ENCODE results near the gene BANK1. TPM values are rescaled to one million over a fixed set of nuclear protein-coding genes. Genes with fewer than 3 reads are reported as not detected.

The BANK1 gene
- total RNA-seq, 1 donor from 2014 or later: not detected

- Mint-ChIP-seq H3K4me3 (no peak overlapping the region), H3K27ac (no peak overlapping the region), H3K9me3 (no peaks in the 10 kb centered on the region), H3K4me1 (no peaks in the 10 kb centered on the region), H3K36me3 (ENCODE audit: low read depth) (no peaks in the 10 kb centered on the region), H3K27me3 (no peaks in the 10 kb centered on the region)
- DNase-seq: no peak
- intact Hi-C loops (cut with micrococcal nuclease): no loop called here
These were observed 270.6 kb downstream of the BANK1 start for GRCh38 chr4:102061133-102061532.

GRCh38 chr4:102064747-102065442 is 274.4 kb downstream of the BANK1 start:
- Mint-ChIP-seq H3K27ac (no peak overlapping the region), H3K4me3 (no peak overlapping the region), H3K36me3 (ENCODE audit: low read depth) (no peaks in the 10 kb centered on the region), H3K9me3 (no peaks in the 10 kb centered on the region), H3K27me3 (no peaks in the 10 kb centered on the region), H3K4me1 (no peaks in the 10 kb centered on the region)
- intact Hi-C loops (cut with micrococcal nuclease): no loop called here
- no peak for DNase-seq

- no peak for DNase-seq
- Mint-ChIP-seq H3K36me3 (ENCODE audit: low read depth) (no peaks in the 10 kb centered on the region), H3K4me3 (no peak overlapping the region), H3K27ac (no peak overlapping the region), H3K4me1 (no peaks in the 10 kb centered on the region), H3K9me3 (no peaks in the 10 kb centered on the region), H3K27me3 (no peaks in the 10 kb centered on the region)
- intact Hi-C loops (cut with micrococcal nuclease): no loop called here
These were observed 286.1 kb downstream of the BANK1 start for GRCh38 chr4:102076622-102077021.

- intact Hi-C loops (cut with micrococcal nuclease): no loop called here
- DNase-seq: no peak
- H3K4me3 Mint-ChIP-seq: no peak overlapping the region
- H3K27me3 Mint-ChIP-seq: no peaks in the 10 kb centered on the region
- no peak overlapping the region for H3K27ac Mint-ChIP-seq
- no peaks in the 10 kb centered on the region for H3K9me3 Mint-ChIP-seq
- no peaks in the 10 kb centered on the region for H3K4me1 Mint-ChIP-seq
- no peaks in the 10 kb centered on the region for H3K36me3 Mint-ChIP-seq (ENCODE audit: low read depth)
These were observed 289.7 kb downstream of the BANK1 start for GRCh38 chr4:102080184-102080583.

- Mint-ChIP-seq H3K36me3 (ENCODE audit: low read depth) (no peaks in the 10 kb centered on the region), H3K4me1 (no peaks in the 10 kb centered on the region), H3K4me3 (no peak overlapping the region), H3K27ac (no peak overlapping the region), H3K27me3 (no peaks in the 10 kb centered on the region), H3K9me3 (no peaks in the 10 kb centered on the region)
- DNase-seq: no peak
- intact Hi-C loops (cut with micrococcal nuclease): no loop called here
These were observed 299.5 kb downstream of the BANK1 start for GRCh38 chr4:102089850-102090621.

GRCh38 chr4:102091656-102092055 is 301.1 kb downstream of the BANK1 start:
- H3K4me3 Mint-ChIP-seq: no peak overlapping the region
- H3K9me3 Mint-ChIP-seq: no peaks in the 10 kb centered on the region
- no peak overlapping the region for H3K27ac Mint-ChIP-seq
- H3K4me1 Mint-ChIP-seq: no peaks in the 10 kb centered on the region
- H3K27me3 Mint-ChIP-seq: no peaks in the 10 kb centered on the region
- DNase-seq: no peak
- H3K36me3 Mint-ChIP-seq (ENCODE audit: low read depth): no peaks in the 10 kb centered on the region
- intact Hi-C loops (cut with micrococcal nuclease): no loop called here

- Mint-ChIP-seq H3K4me1 (no peaks in the 10 kb centered on the region), H3K9me3 (no peaks in the 10 kb centered on the region), H3K27me3 (no peaks in the 10 kb centered on the region), H3K4me3 (no peak overlapping the region), H3K27ac (no peak overlapping the region), H3K36me3 (ENCODE audit: low read depth) (no peaks in the 10 kb centered on the region)
- intact Hi-C loops (cut with micrococcal nuclease): no loop called here
- DNase-seq: no peak
These were observed 304.0 kb downstream of the BANK1 start for GRCh38 chr4:102094481-102094880.

- Mint-ChIP-seq H3K4me3 (no peak overlapping the region), H3K36me3 (ENCODE audit: low read depth) (no peaks in the 10 kb centered on the region), H3K27ac (no peak overlapping the region), H3K4me1 (no peaks in the 10 kb centered on the region), H3K27me3 (no peaks in the 10 kb centered on the region), H3K9me3 (peaks cover 13% of the 10 kb centered on the region)
- no peak for DNase-seq
- intact Hi-C loops (cut with micrococcal nuclease): no loop called here
These were observed 312.8 kb downstream of the BANK1 start for GRCh38 chr4:102103368-102103767.

GRCh38 chr4:102104278-102104677 is 313.7 kb downstream of the BANK1 start:
- Mint-ChIP-seq H3K4me3 (no peak overlapping the region), H3K27me3 (no peaks in the 10 kb centered on the region), H3K27ac (no peak overlapping the region), H3K36me3 (ENCODE audit: low read depth) (no peaks in the 10 kb centered on the region), H3K4me1 (no peaks in the 10 kb centered on the region), H3K9me3 (peaks cover 14% of the 10 kb centered on the region)
- intact Hi-C loops (cut with micrococcal nuclease): no loop called here
- no peak for DNase-seq

GRCh38 chr4:102105983-102106382 is 315.5 kb downstream of the BANK1 start:
- peaks cover 2% of the 10 kb centered on the region for H3K27me3 Mint-ChIP-seq
- DNase-seq: no peak

GRCh38 chr4:102114118-102114630 is 323.6 kb downstream of the BANK1 start:
- Mint-ChIP-seq H3K27me3 (peaks cover 2% of the 10 kb centered on the region), H3K27ac (no peak overlapping the region), H3K9me3 (peaks cover 4% of the 10 kb centered on the region), H3K36me3 (ENCODE audit: low read depth) (no peaks in the 10 kb centered on the region), H3K4me3 (no peak overlapping the region), H3K4me1 (no peaks in the 10 kb centered on the region)
- intact Hi-C loops (cut with micrococcal nuclease): no loop called here
- DNase-seq: no peak

More at GRCh38 chr4:102105983-102106382, 315.5 kb downstream of the BANK1 start:
- H3K9me3 Mint-ChIP-seq: peaks cover 17% of the 10 kb centered on the region
- no peaks in the 10 kb centered on the region for H3K4me1 Mint-ChIP-seq
- no peaks in the 10 kb centered on the region for H3K36me3 Mint-ChIP-seq (ENCODE audit: low read depth)
- intact Hi-C loops (cut with micrococcal nuclease): no loop called here
- H3K27ac Mint-ChIP-seq: no peak overlapping the region
- no peak overlapping the region for H3K4me3 Mint-ChIP-seq

- no peaks in the 10 kb centered on the region for H3K36me3 Mint-ChIP-seq (ENCODE audit: low read depth)
- peaks cover 2% of the 10 kb centered on the region for H3K27me3 Mint-ChIP-seq
- peaks cover 5% of the 10 kb centered on the region for H3K9me3 Mint-ChIP-seq
- no peaks in the 10 kb centered on the region for H3K4me1 Mint-ChIP-seq
- intact Hi-C loops (cut with micrococcal nuclease): no loop called here
- H3K27ac Mint-ChIP-seq: no peak overlapping the region
- DNase-seq: no peak
- H3K4me3 Mint-ChIP-seq: no peak overlapping the region
These were observed 325.6 kb downstream of the BANK1 start for GRCh38 chr4:102116121-102116520.

GRCh38 chr4:102120846-102121245 is 330.3 kb downstream of the BANK1 start:
- peaks cover 2% of the 10 kb centered on the region for H3K27me3 Mint-ChIP-seq
- no peak overlapping the region for H3K27ac Mint-ChIP-seq
- no peaks in the 10 kb centered on the region for H3K4me1 Mint-ChIP-seq
- no peak overlapping the region for H3K4me3 Mint-ChIP-seq
- H3K9me3 Mint-ChIP-seq: peaks cover 11% of the 10 kb centered on the region
- no peaks in the 10 kb centered on the region for H3K36me3 Mint-ChIP-seq (ENCODE audit: low read depth)
- intact Hi-C loops (cut with micrococcal nuclease): no loop called here
- no peak for DNase-seq

Measured in activated CD4-positive, alpha-beta T cell treated with anti-CD3 and anti-CD28 coated beads, Interleukin-2, amount 10 ng/mL, durations not matched to agents 24 days and 14 days (primary cell).